ENCODE measurements around the gene DAW1.
"Not testable (repeated sequence)": the region's sequence is repeated elsewhere in the genome, so short reads cannot be mapped to it uniquely, and the experiment has no call there.

Gene DAW1

GRCh38 chr2:227871375-227871791 lies at the start of gene DAW1:
Gene DAW1, plus strand, starts transcription at chr2:227871631. Its CDS starts 59 bp downstream, at chr2:227871690.
- FAIRE-seq = no peak

GRCh38 chr2:227822416-227823003 lies 48.9 kb upstream of the DAW1 start:
- no peak for FAIRE-seq

- no peak for FAIRE-seq
Observed at GRCh38 chr2:227823922-227824321, 47.5 kb upstream of the DAW1 start.

- no peak for FAIRE-seq
Observed at GRCh38 chr2:227824711-227825110, 46.7 kb upstream of the DAW1 start.

GRCh38 chr2:227826019-227826521 lies 45.4 kb upstream of the DAW1 start:
- no peak for FAIRE-seq

- no peak for FAIRE-seq
Observed at GRCh38 chr2:227826563-227826962, 44.9 kb upstream of the DAW1 start.

GRCh38 chr2:227827143-227827542 lies 44.3 kb upstream of the DAW1 start:
- no peak for FAIRE-seq

GRCh38 chr2:227828477-227828912 lies 42.9 kb upstream of the DAW1 start:
- no peak for FAIRE-seq

- no peak for FAIRE-seq
Observed at GRCh38 chr2:227829337-227829736, 42.1 kb upstream of the DAW1 start.

GRCh38 chr2:227834423-227834822 lies 37.0 kb upstream of the DAW1 start:
- FAIRE-seq = no peak

- no peak for FAIRE-seq
Observed at GRCh38 chr2:227834916-227835650, 36.3 kb upstream of the DAW1 start.

- not testable (repeated sequence) for FAIRE-seq
Observed at GRCh38 chr2:227839339-227840129, 31.9 kb upstream of the DAW1 start.

- no peak for FAIRE-seq
Observed at GRCh38 chr2:227846831-227847230, 24.6 kb upstream of the DAW1 start.

GRCh38 chr2:227848146-227848545 lies 23.3 kb upstream of the DAW1 start:
- no peak for FAIRE-seq

GRCh38 chr2:227848586-227848985 lies 22.8 kb upstream of the DAW1 start:
- FAIRE-seq = no peak

- no peak for FAIRE-seq
Observed at GRCh38 chr2:227849906-227850305, 21.5 kb upstream of the DAW1 start.

GRCh38 chr2:227853204-227853629 lies 18.2 kb upstream of the DAW1 start:
- no peak for FAIRE-seq

GRCh38 chr2:227853765-227854271 lies 17.6 kb upstream of the DAW1 start:
- FAIRE-seq = no peak

GRCh38 chr2:227855440-227855839 lies 16.0 kb upstream of the DAW1 start:
- no peak for FAIRE-seq

GRCh38 chr2:227856697-227857096 lies 14.7 kb upstream of the DAW1 start:
- FAIRE-seq = no peak

GRCh38 chr2:227860221-227860641 lies 11.2 kb upstream of the DAW1 start:
- FAIRE-seq = no peak

- no peak for FAIRE-seq
Observed at GRCh38 chr2:227861011-227861410, 10.4 kb upstream of the DAW1 start.

GRCh38 chr2:227862227-227862740 lies 9.1 kb upstream of the DAW1 start:
- FAIRE-seq = no peak

Measured in endometrium (tissue), 2 donors.